ENCODE data around the gene OSGIN1. TPM values are rescaled to one million over a fixed set of nuclear protein-coding genes. Genes with fewer than 3 reads are reported as not detected.
A peak's percentile ranks its signal among the peaks of the same experiment; 100 is the strongest.

The OSGIN1 gene
- total RNA-seq, 1 experiment from 2014 or later, result 1.7 TPM

- ChIA-PET POLR2A (no interaction called here), CTCF (no interaction called here)
- TF ChIP-seq ATF3 (CRISPR knock-in tag; conservative IDR thresholded peaks at IDR 0.05) (no peak), CREM (CRISPR knock-in tag; IDR thresholded peaks at IDR 0.05) (no peak), GTF2I (CRISPR knock-in tag; conservative IDR thresholded peaks at IDR 0.05) (no peak), RORB (CRISPR knock-in tag; IDR thresholded peaks at IDR 0.05) (no peak), GABPB1 (CRISPR knock-in tag; IDR thresholded peaks at IDR 0.05) (no peak), PREB (CRISPR knock-in tag; IDR thresholded peaks at IDR 0.05; ENCODE audit: borderline replicate concordance) (no peak), ZMAT4 (CRISPR knock-in tag; IDR thresholded peaks at IDR 0.05) (no peak), ARID4B (CRISPR knock-in tag; IDR thresholded peaks at IDR 0.05; ENCODE audit: borderline replicate concordance) (no peak), FOXP4 (CRISPR knock-in tag; IDR thresholded peaks at IDR 0.05) (no peak), ZNF416 (CRISPR knock-in tag; IDR thresholded peaks at IDR 0.05) (no peak)
- DNase-seq (ENCODE audit: low spot score) (no peak), ATAC-seq (no peak)
- H3K4me1 Mint-ChIP-seq, result peaks cover 7% of the 10 kb centered on the region; the same call in 1 of the 2 replicates
- no peaks in the 10 kb centered on the region for H3K36me3 Mint-ChIP-seq
- H3K4me3 Mint-ChIP-seq, result no peak overlapping the region
- no peak overlapping the region for H3K27ac Mint-ChIP-seq
- H3K27me3 Mint-ChIP-seq (ENCODE audit: low read depth), result no peaks in the 10 kb centered on the region; the same call in 1 of the 2 replicates
- no peaks in the 10 kb centered on the region for H3K9me3 Mint-ChIP-seq
Observed at GRCh38 chr16:83942074-83942473, 11.0 kb upstream of the OSGIN1 start.

GRCh38 chr16:83942815-83943515 lies 10.1 kb upstream of the OSGIN1 start:
- H3K4me3 Mint-ChIP-seq, result no peak overlapping the region
- CTCF ChIA-PET, result interaction anchor here (1.7 kb wide), 1 partner anchor 14 kb away, joined by 12 read pairs; no protein-coding TSS in a partner anchor
- no peak overlapping the region; the same call in 1 of the 2 replicates for H3K27ac Mint-ChIP-seq
- H3K36me3 Mint-ChIP-seq, result no peaks in the 10 kb centered on the region
- no peak for TF ChIP-seq STAT6 (CRISPR knock-in tag; conservative IDR thresholded peaks at IDR 0.05; ENCODE audit: low read depth)
- peak; percentile 89 for TF ChIP-seq GABPB1 (CRISPR knock-in tag; IDR thresholded peaks at IDR 0.05)
- no peak for TF ChIP-seq ZNF423 (CRISPR knock-in tag; IDR thresholded peaks at IDR 0.05)
- DNase-seq (ENCODE audit: low spot score) (no peak), ATAC-seq (no peak)
- H3K9me3 Mint-ChIP-seq, result no peaks in the 10 kb centered on the region
- H3K27me3 Mint-ChIP-seq (ENCODE audit: low read depth), result no peaks in the 10 kb centered on the region; the same call in 1 of the 2 replicates
- peaks cover 7% of the 10 kb centered on the region; the same call in 1 of the 2 replicates for H3K4me1 Mint-ChIP-seq
- POLR2A ChIA-PET, result no interaction called here

Data from WTC11 (cell line).